H1 (cell line): ENCODE measurements around the gene SPINK4. TPM values are rescaled to one million over a fixed set of nuclear protein-coding genes. Genes with fewer than 3 reads are reported as not detected.

ENCODE experiments used
- BCL11A ChIP-seq, 2 experiments: IDR thresholded peaks; one replicate each; pipeline ENCODE4 v1.6.1; 2011; ENCODE audit warnings: low read depth in 2 of 2, low read length in 2 of 2, mild to moderate bottlenecking in 2 of 2
- EZH2 ChIP-seq: fragments of 200-600 bp; sonication (generic); IDR thresholded peaks from 2 replicates; pipeline ENCODE4 v1.7.1; 2012; ENCODE audit warnings: low read depth, mild to moderate bottlenecking, moderate library complexity, low read length, inconsistent platforms; ENCODE audit not compliant: severe bottlenecking
- MAFK ChIP-seq: IDR thresholded peaks from 2 replicates; pipeline ENCODE4 v1.6.1; 2012; ENCODE audit warnings: low read depth, mild to moderate bottlenecking, improper control_type of control experiment, low read length
- PHF8 ChIP-seq: fragments of 200-600 bp; sonication (generic); conservative IDR thresholded peaks from 2 replicates; pipeline ENCODE4 v1.7.1; 2012; ENCODE audit warnings: low read depth, mild to moderate bottlenecking, inconsistent platforms, low read length, moderate library complexity
- RBBP5 ChIP-seq: IDR thresholded peaks from 2 replicates; pipeline ENCODE4 v1.7.1; 2012; ENCODE audit warnings: low read depth, mild to moderate bottlenecking, inconsistent platforms, low read length, moderate library complexity, borderline replicate concordance
- RFX5 ChIP-seq: IDR thresholded peaks from 2 replicates; pipeline ENCODE4 v1.6.1; 2011; ENCODE audit warnings: low read depth, low read length, improper control_type of control experiment, borderline replicate concordance
- TCF12 ChIP-seq: IDR thresholded peaks from 2 replicates; pipeline ENCODE4 v1.6.1; 2011; ENCODE audit warnings: low read depth, mild to moderate bottlenecking, low read length
- polyA plus RNA-seq, 7 experiments: library from polyadenylated mRNA; depleted of rRNA in 3 of 7; stranded (reverse) in 5 of 7; unstranded in 2 of 7; fragments of >200 nt in 5 of 7; fragments of 200-250 nt in 2 of 7; gene quantifications; 1 replicate in 5 of 7; 2 replicates in 1 of 7; 4 replicates in 1 of 7; pipeline versions ENCODE4 v1.2.1 to v1.2.3, GENCODE V29; 2011 to 2013; ENCODE audit warnings: missing spikeins in 2 of 7, mixed read lengths in 2 of 7
- total RNA-seq: library from RNA; stranded (reverse); fragmentation: NEBNext Ultra II Directional; extraction: Animal tissue kit (Norgen Biotek cat#: 25700); gene quantifications from 2 replicates; pipeline ENCODE4 v1.2.1, GENCODE V29; 2021
- TF ChIP-seq, protein P1 (sequence below): fragments of 300-600 bp; sonication (generic); IDR thresholded peaks from 2 replicates; pipeline ENCODE4 v1.7.1; 2012; ENCODE audit warnings: low read length, moderate library complexity, mild to moderate bottlenecking, inconsistent platforms; ENCODE audit not compliant: insufficient replicate concordance
- TF ChIP-seq, protein P2 (sequence below): IDR thresholded peaks from 2 replicates; pipeline ENCODE4 v1.6.1; 2012; ENCODE audit warnings: inconsistent platforms

Gene SPINK4
- total and polyA plus RNA-seq, 2 of the 8 experiments (the other 6 are each of a cell fraction or from before 2014, with no cell fraction given), result not detected

- TF ChIP-seq, protein P1, sequence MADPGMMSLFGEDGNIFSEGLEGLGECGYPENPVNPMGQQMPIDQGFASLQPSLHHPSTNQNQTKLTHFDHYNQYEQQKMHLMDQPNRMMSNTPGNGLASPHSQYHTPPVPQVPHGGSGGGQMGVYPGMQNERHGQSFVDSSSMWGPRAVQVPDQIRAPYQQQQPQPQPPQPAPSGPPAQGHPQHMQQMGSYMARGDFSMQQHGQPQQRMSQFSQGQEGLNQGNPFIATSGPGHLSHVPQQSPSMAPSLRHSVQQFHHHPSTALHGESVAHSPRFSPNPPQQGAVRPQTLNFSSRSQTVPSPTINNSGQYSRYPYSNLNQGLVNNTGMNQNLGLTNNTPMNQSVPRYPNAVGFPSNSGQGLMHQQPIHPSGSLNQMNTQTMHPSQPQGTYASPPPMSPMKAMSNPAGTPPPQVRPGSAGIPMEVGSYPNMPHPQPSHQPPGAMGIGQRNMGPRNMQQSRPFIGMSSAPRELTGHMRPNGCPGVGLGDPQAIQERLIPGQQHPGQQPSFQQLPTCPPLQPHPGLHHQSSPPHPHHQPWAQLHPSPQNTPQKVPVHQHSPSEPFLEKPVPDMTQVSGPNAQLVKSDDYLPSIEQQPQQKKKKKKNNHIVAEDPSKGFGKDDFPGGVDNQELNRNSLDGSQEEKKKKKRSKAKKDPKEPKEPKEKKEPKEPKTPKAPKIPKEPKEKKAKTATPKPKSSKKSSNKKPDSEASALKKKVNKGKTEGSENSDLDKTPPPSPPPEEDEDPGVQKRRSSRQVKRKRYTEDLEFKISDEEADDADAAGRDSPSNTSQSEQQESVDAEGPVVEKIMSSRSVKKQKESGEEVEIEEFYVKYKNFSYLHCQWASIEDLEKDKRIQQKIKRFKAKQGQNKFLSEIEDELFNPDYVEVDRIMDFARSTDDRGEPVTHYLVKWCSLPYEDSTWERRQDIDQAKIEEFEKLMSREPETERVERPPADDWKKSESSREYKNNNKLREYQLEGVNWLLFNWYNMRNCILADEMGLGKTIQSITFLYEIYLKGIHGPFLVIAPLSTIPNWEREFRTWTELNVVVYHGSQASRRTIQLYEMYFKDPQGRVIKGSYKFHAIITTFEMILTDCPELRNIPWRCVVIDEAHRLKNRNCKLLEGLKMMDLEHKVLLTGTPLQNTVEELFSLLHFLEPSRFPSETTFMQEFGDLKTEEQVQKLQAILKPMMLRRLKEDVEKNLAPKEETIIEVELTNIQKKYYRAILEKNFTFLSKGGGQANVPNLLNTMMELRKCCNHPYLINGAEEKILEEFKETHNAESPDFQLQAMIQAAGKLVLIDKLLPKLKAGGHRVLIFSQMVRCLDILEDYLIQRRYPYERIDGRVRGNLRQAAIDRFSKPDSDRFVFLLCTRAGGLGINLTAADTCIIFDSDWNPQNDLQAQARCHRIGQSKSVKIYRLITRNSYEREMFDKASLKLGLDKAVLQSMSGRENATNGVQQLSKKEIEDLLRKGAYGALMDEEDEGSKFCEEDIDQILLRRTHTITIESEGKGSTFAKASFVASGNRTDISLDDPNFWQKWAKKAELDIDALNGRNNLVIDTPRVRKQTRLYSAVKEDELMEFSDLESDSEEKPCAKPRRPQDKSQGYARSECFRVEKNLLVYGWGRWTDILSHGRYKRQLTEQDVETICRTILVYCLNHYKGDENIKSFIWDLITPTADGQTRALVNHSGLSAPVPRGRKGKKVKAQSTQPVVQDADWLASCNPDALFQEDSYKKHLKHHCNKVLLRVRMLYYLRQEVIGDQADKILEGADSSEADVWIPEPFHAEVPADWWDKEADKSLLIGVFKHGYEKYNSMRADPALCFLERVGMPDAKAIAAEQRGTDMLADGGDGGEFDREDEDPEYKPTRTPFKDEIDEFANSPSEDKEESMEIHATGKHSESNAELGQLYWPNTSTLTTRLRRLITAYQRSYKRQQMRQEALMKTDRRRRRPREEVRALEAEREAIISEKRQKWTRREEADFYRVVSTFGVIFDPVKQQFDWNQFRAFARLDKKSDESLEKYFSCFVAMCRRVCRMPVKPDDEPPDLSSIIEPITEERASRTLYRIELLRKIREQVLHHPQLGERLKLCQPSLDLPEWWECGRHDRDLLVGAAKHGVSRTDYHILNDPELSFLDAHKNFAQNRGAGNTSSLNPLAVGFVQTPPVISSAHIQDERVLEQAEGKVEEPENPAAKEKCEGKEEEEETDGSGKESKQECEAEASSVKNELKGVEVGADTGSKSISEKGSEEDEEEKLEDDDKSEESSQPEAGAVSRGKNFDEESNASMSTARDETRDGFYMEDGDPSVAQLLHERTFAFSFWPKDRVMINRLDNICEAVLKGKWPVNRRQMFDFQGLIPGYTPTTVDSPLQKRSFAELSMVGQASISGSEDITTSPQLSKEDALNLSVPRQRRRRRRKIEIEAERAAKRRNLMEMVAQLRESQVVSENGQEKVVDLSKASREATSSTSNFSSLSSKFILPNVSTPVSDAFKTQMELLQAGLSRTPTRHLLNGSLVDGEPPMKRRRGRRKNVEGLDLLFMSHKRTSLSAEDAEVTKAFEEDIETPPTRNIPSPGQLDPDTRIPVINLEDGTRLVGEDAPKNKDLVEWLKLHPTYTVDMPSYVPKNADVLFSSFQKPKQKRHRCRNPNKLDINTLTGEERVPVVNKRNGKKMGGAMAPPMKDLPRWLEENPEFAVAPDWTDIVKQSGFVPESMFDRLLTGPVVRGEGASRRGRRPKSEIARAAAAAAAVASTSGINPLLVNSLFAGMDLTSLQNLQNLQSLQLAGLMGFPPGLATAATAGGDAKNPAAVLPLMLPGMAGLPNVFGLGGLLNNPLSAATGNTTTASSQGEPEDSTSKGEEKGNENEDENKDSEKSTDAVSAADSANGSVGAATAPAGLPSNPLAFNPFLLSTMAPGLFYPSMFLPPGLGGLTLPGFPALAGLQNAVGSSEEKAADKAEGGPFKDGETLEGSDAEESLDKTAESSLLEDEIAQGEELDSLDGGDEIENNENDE, result no peak
- TF ChIP-seq, protein P2, sequence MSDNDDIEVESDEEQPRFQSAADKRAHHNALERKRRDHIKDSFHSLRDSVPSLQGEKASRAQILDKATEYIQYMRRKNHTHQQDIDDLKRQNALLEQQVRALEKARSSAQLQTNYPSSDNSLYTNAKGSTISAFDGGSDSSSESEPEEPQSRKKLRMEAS, result no peak
- no peak for TF ChIP-seq BCL11A (IDR thresholded peaks at IDR 0.05; ENCODE audit: low read depth in 2 of 2, low read length in 2 of 2)
- no peak for TF ChIP-seq TCF12
- TF ChIP-seq MAFK, result no peak
- TF ChIP-seq EZH2, result no peak
- TF ChIP-seq RBBP5, result no peak
- TF ChIP-seq PHF8, result no peak
- TF ChIP-seq RFX5, result no peak
These were observed 12.2 kb upstream of the SPINK4 start (continued) for GRCh38 chr9:33227741-33228140.
